HepG2 (cell line): ENCODE data around the gene ABCC3. TPM values are rescaled to one million over a fixed set of nuclear protein-coding genes. Genes with fewer than 3 reads are reported as not detected.
A peak's percentile ranks its signal among the peaks of the same experiment; 100 is the strongest.

ENCODE experiments used
- ARNTL ChIP-seq: sonication (generic); formaldehyde crosslinking; IDR thresholded peaks from 2 replicates; pipeline ENCODE4 v1.4.0; 2020; ENCODE audit warnings: mild to moderate bottlenecking, missing genetic modification reagents
- CBX2 ChIP-seq, 2 experiments: fragments of 200-600 bp in 1 of 2; sonication (generic); formaldehyde crosslinking in 1 of 2; IDR thresholded peaks; 2 replicates each; pipeline versions ENCODE4 v1.7.0 to v1.8.1; 2018 to 2022; ENCODE audit warnings: low read depth in 2 of 2, low read length in 1 of 2, mild to moderate bottlenecking in 1 of 2, missing genetic modification reagents in 1 of 2
- CHD4 ChIP-seq: fragments of 200-600 bp; sonication (generic); IDR thresholded peaks from 2 replicates; pipeline ENCODE4 v1.7.0; 2017; ENCODE audit warnings: mild to moderate bottlenecking, low read length, borderline replicate concordance
- FOXP1 ChIP-seq, 2 experiments: fragments of 450-650 bp in 1 of 2; IDR thresholded peaks; 2 replicates each; pipeline ENCODE4 v1.6.1; 2017 to 2018; ENCODE audit warnings: antibody characterized with exemption in 1 of 2
- HNRNPUL1 ChIP-seq: fragments of 200-400 bp; formaldehyde crosslinking; IDR thresholded peaks from 2 replicates; pipeline ENCODE4 v1.6.1; 2017; ENCODE audit warnings: low read depth, mild to moderate bottlenecking, low read length, moderate library complexity
- JUNB ChIP-seq: sonication (generic); formaldehyde crosslinking; IDR thresholded peaks from 2 replicates; pipeline ENCODE4 v1.8.0; 2022; ENCODE audit warnings: missing genetic modification reagents, mild to moderate bottlenecking, borderline replicate concordance
- PHF8 ChIP-seq: sonication (generic); formaldehyde crosslinking; IDR thresholded peaks from 2 replicates; pipeline ENCODE4 v1.5.0; 2020; ENCODE audit warnings: missing genetic modification reagents
- RXRA ChIP-seq: sonication (generic); formaldehyde crosslinking; IDR thresholded peaks from 2 replicates; pipeline ENCODE4 v1.5.1; 2020; ENCODE audit warnings: missing genetic modification reagents
- SOX6 ChIP-seq, 2 experiments: fragments of 450-650 bp in 1 of 2; sonication (generic) in 1 of 2; formaldehyde crosslinking in 1 of 2; IDR thresholded peaks; 2 replicates each; pipeline versions ENCODE4 v1.4.0 to v1.6.1; 2017 to 2020; ENCODE audit warnings: antibody characterized with exemption in 1 of 2, mild to moderate bottlenecking in 1 of 2, missing genetic modification reagents in 1 of 2
- ZMYM3 ChIP-seq: sonication (generic); formaldehyde crosslinking; IDR thresholded peaks from 2 replicates; pipeline ENCODE4 v1.5.1; 2020; ENCODE audit warnings: mild to moderate bottlenecking, missing genetic modification reagents
- ZNF792 ChIP-seq: IDR thresholded peaks from 2 replicates; pipeline ENCODE4 v1.6.1; 2016
- ZNF841 ChIP-seq: sonication (generic); formaldehyde crosslinking; IDR thresholded peaks from 2 replicates; pipeline ENCODE4 v1.8.1; 2023; ENCODE audit warnings: missing genetic modification reagents, borderline replicate concordance
- ZNF883 ChIP-seq: sonication (generic); formaldehyde crosslinking; IDR thresholded peaks from 2 replicates; pipeline ENCODE4 v1.5.1; 2020; ENCODE audit warnings: mild to moderate bottlenecking, missing genetic modification reagents; ENCODE audit errors: not compliant biosample characterization
- polyA plus RNA-seq, 8 experiments: library from polyadenylated mRNA; depleted of rRNA in 3 of 8; stranded (reverse) in 7 of 8; unstranded in 1 of 8; fragments of >200 nt; fragmentation: Illumina TruSeq in 4 of 8; extraction: Trizol in 4 of 8; gene quantifications; 2 replicates each; pipeline versions ENCODE4 v1.2.1 to v1.2.3, GENCODE V29; 2011 to 2016; ENCODE audit warnings: low read depth in 4 of 8, missing spikeins in 1 of 8, mixed read lengths in 1 of 8; ENCODE audit not compliant: insufficient read depth in 1 of 8
- total RNA-seq, 5 experiments: library from RNA; depleted of rRNA; stranded (reverse); fragments of >200 nt; fragmentation: Illumina TruSeq; extraction: Trizol; gene quantifications; 2 replicates each; pipeline ENCODE4 v1.2.3, GENCODE V29; 2016; ENCODE audit warnings: low read depth in 1 of 5
- TF ChIP-seq, protein P1 (sequence below), 2 experiments: sonication (generic) in 1 of 2; formaldehyde crosslinking in 1 of 2; IDR thresholded peaks; 2 replicates each; pipeline versions ENCODE4 v1.6.1 to v1.9.0; 2014 to 2022; ENCODE audit warnings: antibody characterized with exemption in 1 of 2, borderline replicate concordance in 1 of 2, inconsistent platforms in 1 of 2, low read depth in 1 of 2, missing genetic modification reagents in 1 of 2
- TF ChIP-seq, protein P2 (sequence below): sonication (generic); formaldehyde crosslinking; IDR thresholded peaks from 2 replicates; pipeline ENCODE4 v1.4.0; 2020; ENCODE audit warnings: mild to moderate bottlenecking, low read depth, missing genetic modification reagents
- TF ChIP-seq, protein P3 (sequence below): sonication (generic); formaldehyde crosslinking; IDR thresholded peaks from 2 replicates; pipeline ENCODE4 v1.5.1; 2020; ENCODE audit warnings: mild to moderate bottlenecking, missing genetic modification reagents, moderate library complexity

Gene ABCC3
- total and polyA plus RNA-seq, 2 of the 13 experiments (the other 11 are each of a cell fraction or from before 2014, with no cell fraction given), result 25.2 to 50.7 TPM

DNA sequence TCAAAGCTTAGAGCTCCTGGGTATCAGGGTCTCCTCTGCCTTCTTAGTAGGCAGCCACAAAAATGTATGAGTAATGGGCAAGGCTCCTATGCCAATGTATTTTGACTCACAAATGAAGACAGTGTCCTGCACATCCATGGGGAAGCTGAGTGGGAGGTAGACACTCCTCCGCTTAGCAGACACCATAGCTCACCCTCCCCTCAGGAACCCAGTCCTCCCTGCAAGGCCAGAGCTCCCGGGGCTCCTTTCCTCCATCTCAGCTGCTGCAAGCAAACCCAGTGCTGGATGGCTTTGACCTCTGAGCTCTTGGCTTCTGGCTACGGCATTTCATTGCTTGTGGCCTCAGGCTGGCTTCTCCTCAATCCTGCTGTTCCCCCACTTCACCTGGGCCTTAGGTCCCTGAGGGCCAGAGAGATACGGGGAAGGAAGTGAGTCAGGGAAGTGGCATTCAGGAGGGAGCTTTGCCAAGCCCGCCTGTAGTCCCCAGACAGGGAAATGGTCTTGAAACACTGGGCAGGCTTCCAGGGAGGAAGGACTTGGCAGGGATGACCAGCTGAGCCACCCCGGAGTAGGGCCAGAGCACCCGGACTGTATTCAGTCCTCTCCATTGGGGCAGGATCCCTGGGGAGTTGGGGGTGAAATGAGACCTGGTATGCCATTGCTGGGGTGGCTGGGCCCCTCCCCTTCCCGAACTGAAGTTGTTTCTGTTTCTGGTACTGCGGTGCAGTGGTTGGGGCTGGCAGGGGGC is 4.5 kb downstream of the ABCC3 start (continued):
- TF ChIP-seq, protein P1, sequence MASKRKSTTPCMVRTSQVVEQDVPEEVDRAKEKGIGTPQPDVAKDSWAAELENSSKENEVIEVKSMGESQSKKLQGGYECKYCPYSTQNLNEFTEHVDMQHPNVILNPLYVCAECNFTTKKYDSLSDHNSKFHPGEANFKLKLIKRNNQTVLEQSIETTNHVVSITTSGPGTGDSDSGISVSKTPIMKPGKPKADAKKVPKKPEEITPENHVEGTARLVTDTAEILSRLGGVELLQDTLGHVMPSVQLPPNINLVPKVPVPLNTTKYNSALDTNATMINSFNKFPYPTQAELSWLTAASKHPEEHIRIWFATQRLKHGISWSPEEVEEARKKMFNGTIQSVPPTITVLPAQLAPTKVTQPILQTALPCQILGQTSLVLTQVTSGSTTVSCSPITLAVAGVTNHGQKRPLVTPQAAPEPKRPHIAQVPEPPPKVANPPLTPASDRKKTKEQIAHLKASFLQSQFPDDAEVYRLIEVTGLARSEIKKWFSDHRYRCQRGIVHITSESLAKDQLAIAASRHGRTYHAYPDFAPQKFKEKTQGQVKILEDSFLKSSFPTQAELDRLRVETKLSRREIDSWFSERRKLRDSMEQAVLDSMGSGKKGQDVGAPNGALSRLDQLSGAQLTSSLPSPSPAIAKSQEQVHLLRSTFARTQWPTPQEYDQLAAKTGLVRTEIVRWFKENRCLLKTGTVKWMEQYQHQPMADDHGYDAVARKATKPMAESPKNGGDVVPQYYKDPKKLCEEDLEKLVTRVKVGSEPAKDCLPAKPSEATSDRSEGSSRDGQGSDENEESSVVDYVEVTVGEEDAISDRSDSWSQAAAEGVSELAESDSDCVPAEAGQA (IDR thresholded peaks at IDR 0.05; ENCODE audit: low read depth), result no peak
- TF ChIP-seq, protein P1 (CRISPR knock-in tag; IDR thresholded peaks at IDR 0.05; ENCODE audit: borderline replicate concordance), result no peak
- TF ChIP-seq, protein P2, sequence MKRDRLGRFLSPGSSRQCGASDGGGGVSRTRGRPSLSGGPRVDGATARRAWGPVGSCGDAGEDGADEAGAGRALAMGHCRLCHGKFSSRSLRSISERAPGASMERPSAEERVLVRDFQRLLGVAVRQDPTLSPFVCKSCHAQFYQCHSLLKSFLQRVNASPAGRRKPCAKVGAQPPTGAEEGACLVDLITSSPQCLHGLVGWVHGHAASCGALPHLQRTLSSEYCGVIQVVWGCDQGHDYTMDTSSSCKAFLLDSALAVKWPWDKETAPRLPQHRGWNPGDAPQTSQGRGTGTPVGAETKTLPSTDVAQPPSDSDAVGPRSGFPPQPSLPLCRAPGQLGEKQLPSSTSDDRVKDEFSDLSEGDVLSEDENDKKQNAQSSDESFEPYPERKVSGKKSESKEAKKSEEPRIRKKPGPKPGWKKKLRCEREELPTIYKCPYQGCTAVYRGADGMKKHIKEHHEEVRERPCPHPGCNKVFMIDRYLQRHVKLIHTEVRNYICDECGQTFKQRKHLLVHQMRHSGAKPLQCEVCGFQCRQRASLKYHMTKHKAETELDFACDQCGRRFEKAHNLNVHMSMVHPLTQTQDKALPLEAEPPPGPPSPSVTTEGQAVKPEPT, result 0 out of 2 replicates have a peak, but pooled peaks have one; percentile 43
- TF ChIP-seq SOX6 (IDR thresholded peaks at IDR 0.05) (no peak), SOX6 (CRISPR knock-in tag; IDR thresholded peaks at IDR 0.05) (0 out of 2 replicates have a peak, but pooled peaks have one; percentile 6), JUNB (CRISPR knock-in tag) (peak; percentile 25; the same call in 1 of the 2 replicates), ZNF792 (no peak), ZNF883 (CRISPR knock-in tag) (no peak), ZMYM3 (CRISPR knock-in tag) (no peak; the same call in 1 of the 2 replicates), PHF8 (no peak), RXRA (CRISPR knock-in tag) (peak; percentile 60), CBX2 (IDR thresholded peaks at IDR 0.05; ENCODE audit: low read depth, low read length) (no peak), CBX2 (CRISPR knock-in tag; IDR thresholded peaks at IDR 0.05; ENCODE audit: low read depth) (no peak), ARNTL (CRISPR knock-in tag) (no peak), FOXP1 (IDR thresholded peaks at IDR 0.05) (no peak), FOXP1 (CRISPR knock-in tag; IDR thresholded peaks at IDR 0.05) (no peak), ZNF841 (CRISPR knock-in tag) (no peak), HNRNPUL1 (no peak), CHD4 (no peak)
- TF ChIP-seq, protein P3, sequence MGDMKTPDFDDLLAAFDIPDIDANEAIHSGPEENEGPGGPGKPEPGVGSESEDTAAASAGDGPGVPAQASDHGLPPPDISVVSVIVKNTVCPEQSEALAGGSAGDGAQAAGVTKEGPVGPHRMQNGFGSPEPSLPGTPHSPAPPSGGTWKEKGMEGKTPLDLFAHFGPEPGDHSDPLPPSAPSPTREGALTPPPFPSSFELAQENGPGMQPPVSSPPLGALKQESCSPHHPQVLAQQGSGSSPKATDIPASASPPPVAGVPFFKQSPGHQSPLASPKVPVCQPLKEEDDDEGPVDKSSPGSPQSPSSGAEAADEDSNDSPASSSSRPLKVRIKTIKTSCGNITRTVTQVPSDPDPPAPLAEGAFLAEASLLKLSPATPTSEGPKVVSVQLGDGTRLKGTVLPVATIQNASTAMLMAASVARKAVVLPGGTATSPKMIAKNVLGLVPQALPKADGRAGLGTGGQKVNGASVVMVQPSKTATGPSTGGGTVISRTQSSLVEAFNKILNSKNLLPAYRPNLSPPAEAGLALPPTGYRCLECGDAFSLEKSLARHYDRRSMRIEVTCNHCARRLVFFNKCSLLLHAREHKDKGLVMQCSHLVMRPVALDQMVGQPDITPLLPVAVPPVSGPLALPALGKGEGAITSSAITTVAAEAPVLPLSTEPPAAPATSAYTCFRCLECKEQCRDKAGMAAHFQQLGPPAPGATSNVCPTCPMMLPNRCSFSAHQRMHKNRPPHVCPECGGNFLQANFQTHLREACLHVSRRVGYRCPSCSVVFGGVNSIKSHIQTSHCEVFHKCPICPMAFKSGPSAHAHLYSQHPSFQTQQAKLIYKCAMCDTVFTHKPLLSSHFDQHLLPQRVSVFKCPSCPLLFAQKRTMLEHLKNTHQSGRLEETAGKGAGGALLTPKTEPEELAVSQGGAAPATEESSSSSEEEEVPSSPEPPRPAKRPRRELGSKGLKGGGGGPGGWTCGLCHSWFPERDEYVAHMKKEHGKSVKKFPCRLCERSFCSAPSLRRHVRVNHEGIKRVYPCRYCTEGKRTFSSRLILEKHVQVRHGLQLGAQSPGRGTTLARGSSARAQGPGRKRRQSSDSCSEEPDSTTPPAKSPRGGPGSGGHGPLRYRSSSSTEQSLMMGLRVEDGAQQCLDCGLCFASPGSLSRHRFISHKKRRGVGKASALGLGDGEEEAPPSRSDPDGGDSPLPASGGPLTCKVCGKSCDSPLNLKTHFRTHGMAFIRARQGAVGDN (CRISPR knock-in tag), result peak; percentile 67
